Measurements from ENCODE around the gene TLR9. TPM values are rescaled to one million over a fixed set of nuclear protein-coding genes. Genes with fewer than 3 reads are reported as not detected.

Gene TLR9
- polyA plus RNA-seq, 2 donors = 0.10 to 0.14 TPM

DNA sequence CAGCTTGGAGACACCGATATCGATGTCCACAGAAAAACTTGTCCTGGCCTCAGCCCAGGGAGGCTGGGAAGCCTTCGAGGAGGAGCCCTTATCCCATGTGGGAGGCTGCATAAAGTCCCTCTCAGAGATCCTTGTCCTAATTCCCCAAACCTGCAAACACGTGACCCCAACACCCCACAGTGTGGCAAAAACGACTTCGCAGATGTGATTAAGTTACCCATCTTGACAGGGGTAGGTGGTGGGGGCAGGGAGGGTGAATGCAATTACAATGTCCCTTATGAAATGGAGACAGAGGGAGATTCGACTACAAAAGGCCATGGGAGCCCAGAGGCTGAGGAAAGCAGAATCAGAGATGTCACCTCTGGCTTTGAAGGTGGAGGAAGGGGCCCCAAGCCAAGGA is 2.3 kb upstream of the TLR9 start:
- Histone ChIP-seq H3K4me3 (ENCODE audit: low read depth in 1 of 2, low read length in 2 of 2) (no peak overlapping the region), H3K9me3 (ENCODE audit: control insufficient read depth in 2 of 2, insufficient read depth in 1 of 2, low read depth in 1 of 2, low read length in 1 of 2) (no peaks in the 10 kb centered on the region), H3K27me3 (ENCODE audit: control insufficient read depth in 1 of 2, insufficient read depth in 2 of 2, low read length in 2 of 2) (no peaks in the 10 kb centered on the region), H3K4me1 (ENCODE audit: control insufficient read depth in 2 of 2, insufficient read depth in 2 of 2, low read length in 1 of 2) (peaks cover 0 to 12% of the 10 kb centered on the region in 2 donors), H3K27ac (ENCODE audit: low read depth in 2 of 2, low read length in 1 of 2) (no peak overlapping the region), H3K36me3 (ENCODE audit: control insufficient read depth in 2 of 2, insufficient read depth in 2 of 2, low read length in 1 of 2) (peaks cover 18 to 39% of the 10 kb centered on the region in 2 donors)
- WGBS, 2 donors = 77 to 83% methylated on average over 7 of the region's 7 CpGs

- Histone ChIP-seq H3K4me1 (ENCODE audit: control insufficient read depth in 2 of 2, insufficient read depth in 2 of 2, low read length in 1 of 2) (peaks cover 0 to 12% of the 10 kb centered on the region in 2 donors), H3K27ac (ENCODE audit: low read depth in 2 of 2, low read length in 1 of 2) (no peak overlapping the region), H3K4me3 (ENCODE audit: low read depth in 1 of 2, low read length in 2 of 2) (no peak overlapping the region), H3K9me3 (ENCODE audit: control insufficient read depth in 2 of 2, insufficient read depth in 1 of 2, low read depth in 1 of 2, low read length in 1 of 2) (no peaks in the 10 kb centered on the region), H3K36me3 (ENCODE audit: control insufficient read depth in 2 of 2, insufficient read depth in 2 of 2, low read length in 1 of 2) (peaks cover 18 to 39% of the 10 kb centered on the region in 2 donors), H3K27me3 (ENCODE audit: control insufficient read depth in 1 of 2, insufficient read depth in 2 of 2, low read length in 2 of 2) (no peaks in the 10 kb centered on the region)
- WGBS, 2 donors = 87% methylated on average over 4 of the region's 4 CpGs
Measured at GRCh38 chr3:52227117-52227516, 1.7 kb upstream of the TLR9 start.

GRCh38 chr3:52226229-52226817 is 878 bp upstream of the TLR9 start:
- Histone ChIP-seq H3K9me3 (ENCODE audit: control insufficient read depth in 2 of 2, insufficient read depth in 1 of 2, low read depth in 1 of 2, low read length in 1 of 2) (no peaks in the 10 kb centered on the region), H3K4me1 (ENCODE audit: control insufficient read depth in 2 of 2, insufficient read depth in 2 of 2, low read length in 1 of 2) (peaks cover 0 to 5% of the 10 kb centered on the region in 2 donors), H3K4me3 (ENCODE audit: low read depth in 1 of 2, low read length in 2 of 2) (no peak overlapping the region), H3K27me3 (ENCODE audit: control insufficient read depth in 1 of 2, insufficient read depth in 2 of 2, low read length in 2 of 2) (no peaks in the 10 kb centered on the region), H3K36me3 (ENCODE audit: control insufficient read depth in 2 of 2, insufficient read depth in 2 of 2, low read length in 1 of 2) (peaks cover 18 to 32% of the 10 kb centered on the region in 2 donors), H3K27ac (ENCODE audit: low read depth in 2 of 2, low read length in 1 of 2) (no peak overlapping the region)
- 79 to 80% methylated on average over 5 of the region's 5 CpGs for WGBS, 2 donors

GRCh38 chr3:52223449-52224408 is 1.7 kb downstream of the TLR9 start:
- peaks cover under 1 to 10% of the 10 kb centered on the region in 2 donors for H3K4me1 ChIP-seq (ENCODE audit: control insufficient read depth in 2 of 2, insufficient read depth in 2 of 2, low read length in 1 of 2)
- H3K4me3 ChIP-seq (ENCODE audit: low read depth in 1 of 2, low read length in 2 of 2) = no peak overlapping the region
- H3K9me3 ChIP-seq (ENCODE audit: control insufficient read depth in 2 of 2, insufficient read depth in 1 of 2, low read depth in 1 of 2, low read length in 1 of 2) = no peaks in the 10 kb centered on the region
- WGBS, 2 donors = 93% methylated on average over 30 to 32 of the region's 32 CpGs
- H3K27ac ChIP-seq (ENCODE audit: low read depth in 2 of 2, low read length in 1 of 2) = no peak overlapping the region
- no peaks in the 10 kb centered on the region for H3K27me3 ChIP-seq (ENCODE audit: control insufficient read depth in 1 of 2, insufficient read depth in 2 of 2, low read length in 2 of 2)
- peaks cover 4 to 6% of the 10 kb centered on the region in 2 donors for H3K36me3 ChIP-seq (ENCODE audit: control insufficient read depth in 2 of 2, insufficient read depth in 2 of 2, low read length in 1 of 2)

DNA sequence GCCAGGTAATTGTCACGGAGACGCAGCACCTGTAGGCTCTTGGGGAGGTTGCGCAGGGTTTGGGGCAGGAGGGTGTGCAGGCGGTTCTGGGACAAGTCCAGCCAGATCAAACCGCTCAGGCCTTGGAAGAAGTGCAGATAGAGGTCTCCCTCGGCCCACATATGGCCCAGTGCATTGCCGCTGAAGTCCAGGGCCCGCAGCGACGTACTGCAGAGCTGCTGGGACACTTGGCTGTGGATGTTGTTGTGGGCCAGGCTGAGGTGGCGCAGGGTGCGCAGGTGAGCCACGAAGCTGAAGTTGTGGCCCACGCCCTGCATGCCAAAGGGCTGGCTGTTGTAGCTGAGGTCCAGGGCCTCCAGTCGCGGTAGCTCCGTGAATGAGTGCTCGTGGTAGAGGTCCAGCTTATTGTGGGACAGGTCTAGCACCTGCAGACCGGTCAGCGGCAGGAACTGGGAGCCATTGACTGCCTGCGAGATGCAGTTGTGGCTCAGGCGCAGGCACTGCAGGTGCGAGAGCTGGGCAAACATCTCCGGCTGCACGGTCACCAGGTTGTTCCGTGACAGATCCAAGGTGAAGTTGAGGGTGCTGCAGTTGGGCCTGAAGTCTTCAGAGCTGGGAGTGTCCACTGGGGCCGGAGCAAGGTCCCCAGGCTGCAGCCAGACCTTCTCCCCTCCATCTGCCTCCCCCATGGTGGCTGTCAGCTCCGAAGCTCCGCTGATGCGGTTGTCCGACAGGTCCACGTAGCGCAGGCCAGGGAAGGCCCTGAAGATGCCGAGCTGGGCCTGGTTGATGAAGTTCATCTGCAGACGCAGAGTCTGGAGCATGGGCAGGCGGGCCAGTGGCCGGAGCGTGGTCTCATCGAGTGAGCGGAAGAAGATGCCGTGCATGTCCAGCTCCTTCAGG is 2.9 kb downstream of the TLR9 start:
- no peaks in the 10 kb centered on the region for H3K9me3 ChIP-seq (ENCODE audit: control insufficient read depth in 2 of 2, insufficient read depth in 1 of 2, low read depth in 1 of 2, low read length in 1 of 2)
- 90 to 91% methylated on average over 41 of the region's 41 CpGs for WGBS, 2 donors
- peaks cover 0 to 1% of the 10 kb centered on the region in 2 donors for H3K36me3 ChIP-seq (ENCODE audit: control insufficient read depth in 2 of 2, insufficient read depth in 2 of 2, low read length in 1 of 2)
- no peaks in the 10 kb centered on the region for H3K27me3 ChIP-seq (ENCODE audit: control insufficient read depth in 1 of 2, insufficient read depth in 2 of 2, low read length in 2 of 2)
- peaks cover 7 to 16% of the 10 kb centered on the region in 2 donors for H3K4me1 ChIP-seq (ENCODE audit: control insufficient read depth in 2 of 2, insufficient read depth in 2 of 2, low read length in 1 of 2)
- no peak overlapping the region for H3K27ac ChIP-seq (ENCODE audit: low read depth in 2 of 2, low read length in 1 of 2)
- no peak overlapping the region for H3K4me3 ChIP-seq (ENCODE audit: low read depth in 1 of 2, low read length in 2 of 2)

- H3K4me3 ChIP-seq (ENCODE audit: low read depth in 1 of 2, low read length in 2 of 2) = no peak overlapping the region
- no peaks in the 10 kb centered on the region for H3K9me3 ChIP-seq (ENCODE audit: control insufficient read depth in 2 of 2, insufficient read depth in 1 of 2, low read depth in 1 of 2, low read length in 1 of 2)
- H3K36me3 ChIP-seq (ENCODE audit: control insufficient read depth in 2 of 2, insufficient read depth in 2 of 2, low read length in 1 of 2) = no peaks in the 10 kb centered on the region
- no peaks in the 10 kb centered on the region for H3K27me3 ChIP-seq (ENCODE audit: control insufficient read depth in 1 of 2, insufficient read depth in 2 of 2, low read length in 2 of 2)
- WGBS, 2 donors = 80 to 82% methylated on average over 33 to 34 of the region's 34 CpGs
- H3K4me1 ChIP-seq (ENCODE audit: control insufficient read depth in 2 of 2, insufficient read depth in 2 of 2, low read length in 1 of 2) = peaks cover 7 to 17% of the 10 kb centered on the region in 2 donors
- H3K27ac ChIP-seq (ENCODE audit: low read depth in 2 of 2, low read length in 1 of 2) = no peak overlapping the region
Measured at GRCh38 chr3:52221563-52222318, 3.7 kb downstream of the TLR9 start.

DNA sequence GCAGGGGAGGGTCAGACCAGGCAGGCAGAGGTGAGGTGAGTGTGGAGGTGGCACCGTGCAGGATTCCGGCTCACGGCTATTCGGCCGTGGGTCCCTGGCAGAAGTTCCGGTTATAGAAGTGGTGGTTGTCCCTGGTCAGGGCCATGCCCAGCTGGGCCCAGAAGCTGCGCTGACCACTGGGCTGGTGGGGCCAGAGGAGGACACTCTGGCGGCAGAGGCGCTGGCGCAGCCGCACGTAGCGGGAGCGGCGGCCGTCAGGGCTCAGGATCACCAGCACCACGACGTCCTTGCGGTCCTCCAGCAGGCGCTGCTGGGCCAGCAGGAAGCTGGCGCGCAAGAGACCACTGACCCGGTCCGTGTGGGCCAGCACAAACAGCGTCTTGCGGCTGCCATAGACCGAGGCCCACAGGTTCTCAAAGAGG is 4.3 kb downstream of the TLR9 start:
- Histone ChIP-seq H3K27me3 (ENCODE audit: control insufficient read depth in 1 of 2, insufficient read depth in 2 of 2, low read length in 2 of 2) (no peaks in the 10 kb centered on the region), H3K27ac (ENCODE audit: low read depth in 2 of 2, low read length in 1 of 2) (no peak overlapping the region), H3K36me3 (ENCODE audit: control insufficient read depth in 2 of 2, insufficient read depth in 2 of 2, low read length in 1 of 2) (no peaks in the 10 kb centered on the region), H3K9me3 (ENCODE audit: control insufficient read depth in 2 of 2, insufficient read depth in 1 of 2, low read depth in 1 of 2, low read length in 1 of 2) (no peaks in the 10 kb centered on the region), H3K4me1 (ENCODE audit: control insufficient read depth in 2 of 2, insufficient read depth in 2 of 2, low read length in 1 of 2) (peaks cover 7 to 21% of the 10 kb centered on the region in 2 donors), H3K4me3 (ENCODE audit: low read depth in 1 of 2, low read length in 2 of 2) (no peak overlapping the region)
- WGBS, 2 donors = 91 to 94% methylated on average over 23 to 27 of the region's 27 CpGs

- H3K4me3 ChIP-seq (ENCODE audit: low read depth in 1 of 2, low read length in 2 of 2) = no peak overlapping the region
- H3K4me1 ChIP-seq (ENCODE audit: control insufficient read depth in 2 of 2, insufficient read depth in 2 of 2, low read length in 1 of 2) = peaks cover 7 to 18% of the 10 kb centered on the region in 2 donors
- H3K27me3 ChIP-seq (ENCODE audit: control insufficient read depth in 1 of 2, insufficient read depth in 2 of 2, low read length in 2 of 2) = no peaks in the 10 kb centered on the region
- no peak overlapping the region for H3K27ac ChIP-seq (ENCODE audit: low read depth in 2 of 2, low read length in 1 of 2)
- no peaks in the 10 kb centered on the region for H3K9me3 ChIP-seq (ENCODE audit: control insufficient read depth in 2 of 2, insufficient read depth in 1 of 2, low read depth in 1 of 2, low read length in 1 of 2)
- peaks cover 0 to 2% of the 10 kb centered on the region in 2 donors for H3K36me3 ChIP-seq (ENCODE audit: control insufficient read depth in 2 of 2, insufficient read depth in 2 of 2, low read length in 1 of 2)
- WGBS, 2 donors = 24 to 32% methylated on average over 8 to 9 of the region's 9 CpGs
Measured at GRCh38 chr3:52220380-52221026, 4.9 kb downstream of the TLR9 start.

Measured in esophagus (tissue), 2 donors.